HepG2 (cell line): Measurements from ENCODE around the gene ZNF512B. TPM values are rescaled to one million over a fixed set of nuclear protein-coding genes. Genes with fewer than 3 reads are reported as not detected.

Experiments used
- FOXC1 ChIP-seq: sonication (generic); formaldehyde crosslinking; IDR thresholded peaks from 2 replicates; pipeline ENCODE4 v1.8.0; 2022; ENCODE audit warnings: mild to moderate bottlenecking, missing genetic modification reagents, borderline replicate concordance
- FOXK2 ChIP-seq: fragments of 450-650 bp; IDR thresholded peaks from 2 replicates; pipeline ENCODE4 v1.6.1; 2016
- HNF4A ChIP-seq: sonication (generic); formaldehyde crosslinking; IDR thresholded peaks from 2 replicates; pipeline ENCODE4 v1.4.0; 2020; ENCODE audit warnings: missing genetic modification reagents
- IRF9 ChIP-seq: sonication (generic); formaldehyde crosslinking; IDR thresholded peaks from 2 replicates; pipeline ENCODE4 v1.8.0; 2022; ENCODE audit warnings: missing genetic modification reagents, mild to moderate bottlenecking, borderline replicate concordance
- JUNB ChIP-seq: sonication (generic); formaldehyde crosslinking; IDR thresholded peaks from 2 replicates; pipeline ENCODE4 v1.8.0; 2022; ENCODE audit warnings: missing genetic modification reagents, mild to moderate bottlenecking, borderline replicate concordance
- NFE2L1 ChIP-seq: sonication (generic); formaldehyde crosslinking; IDR thresholded peaks from 2 replicates; pipeline ENCODE4 v1.4.0; 2020; ENCODE audit warnings: missing genetic modification reagents, mild to moderate bottlenecking, borderline replicate concordance
- NFYB ChIP-seq: sonication (generic); formaldehyde crosslinking; IDR thresholded peaks from 2 replicates; pipeline ENCODE4 v1.4.0; 2020; ENCODE audit warnings: missing genetic modification reagents
- RXRB ChIP-seq: IDR thresholded peaks from 2 replicates; pipeline ENCODE4 v1.6.1; 2016; ENCODE audit warnings: borderline replicate concordance, missing genetic modification reagents, missing compliant biosample characterization
- SPEN ChIP-seq: sonication (generic); formaldehyde crosslinking; IDR thresholded peaks from 2 replicates; pipeline ENCODE4 v1.5.1; 2020; ENCODE audit warnings: low read depth, mild to moderate bottlenecking, missing genetic modification reagents
- THRA ChIP-seq: sonication (generic); formaldehyde crosslinking; IDR thresholded peaks from 2 replicates; pipeline ENCODE4 v1.4.0; 2020; ENCODE audit warnings: missing genetic modification reagents, borderline replicate concordance
- ZBTB1 ChIP-seq: sonication (generic); formaldehyde crosslinking; IDR thresholded peaks from 2 replicates; pipeline ENCODE4 v1.4.0; 2020; ENCODE audit warnings: missing genetic modification reagents, borderline replicate concordance
- ZC3H13 ChIP-seq: sonication (generic); formaldehyde crosslinking; IDR thresholded peaks from 2 replicates; pipeline ENCODE4 v1.8.1; 2023; ENCODE audit warnings: mild to moderate bottlenecking, missing genetic modification reagents, moderate library complexity
- ZNF18 ChIP-seq: sonication (generic); formaldehyde crosslinking; IDR thresholded peaks from 2 replicates; pipeline ENCODE4 v1.8.0; 2022; ENCODE audit warnings: mild to moderate bottlenecking, missing genetic modification reagents; ENCODE audit not compliant: insufficient replicate concordance
- ZNF180 ChIP-seq: sonication (generic); formaldehyde crosslinking; IDR thresholded peaks from 2 replicates; pipeline ENCODE4 v1.4.0; 2020; ENCODE audit warnings: low read depth, missing genetic modification reagents, borderline replicate concordance
- ZNF619 ChIP-seq: sonication (generic); formaldehyde crosslinking; IDR thresholded peaks from 2 replicates; pipeline ENCODE4 v1.4.0; 2020; ENCODE audit warnings: mild to moderate bottlenecking, missing genetic modification reagents
- ZNF674 ChIP-seq: sonication (generic); formaldehyde crosslinking; IDR thresholded peaks from 2 replicates; pipeline ENCODE4 v1.5.0; 2020; ENCODE audit warnings: low read depth, mild to moderate bottlenecking, missing genetic modification reagents
- ZNF747 ChIP-seq: sonication (generic); formaldehyde crosslinking; IDR thresholded peaks from 2 replicates; pipeline ENCODE4 v1.8.1; 2023; ENCODE audit warnings: missing genetic modification reagents, mild to moderate bottlenecking, borderline replicate concordance
- ZNF780A ChIP-seq: sonication (generic); formaldehyde crosslinking; IDR thresholded peaks from 2 replicates; pipeline ENCODE4 v1.8.0; 2022; ENCODE audit warnings: mild to moderate bottlenecking, missing genetic modification reagents, moderate library complexity
- polyA plus RNA-seq, 8 experiments: library from polyadenylated mRNA; depleted of rRNA in 3 of 8; stranded (reverse) in 7 of 8; unstranded in 1 of 8; fragments of >200 nt; fragmentation: Illumina TruSeq in 4 of 8; extraction: Trizol in 4 of 8; gene quantifications; 2 replicates each; pipeline versions ENCODE4 v1.2.1 to v1.2.3, GENCODE V29; 2011 to 2016; ENCODE audit warnings: low read depth in 4 of 8, missing spikeins in 1 of 8, mixed read lengths in 1 of 8; ENCODE audit not compliant: insufficient read depth in 1 of 8
- total RNA-seq, 5 experiments: library from RNA; depleted of rRNA; stranded (reverse); fragments of >200 nt; fragmentation: Illumina TruSeq; extraction: Trizol; gene quantifications; 2 replicates each; pipeline ENCODE4 v1.2.3, GENCODE V29; 2016; ENCODE audit warnings: low read depth in 1 of 5
- TF ChIP-seq, protein P1 (sequence below): sonication (generic); formaldehyde crosslinking; conservative IDR thresholded peaks from 2 replicates; pipeline ENCODE4 v1.8.0; 2022; ENCODE audit warnings: mild to moderate bottlenecking, moderate library complexity, missing genetic modification reagents

Gene ZNF512B
- total and polyA plus RNA-seq, 2 of the 13 experiments (the other 11 are each of a cell fraction or from before 2014, with no cell fraction given), result 11.5 to 30.6 TPM

DNA sequence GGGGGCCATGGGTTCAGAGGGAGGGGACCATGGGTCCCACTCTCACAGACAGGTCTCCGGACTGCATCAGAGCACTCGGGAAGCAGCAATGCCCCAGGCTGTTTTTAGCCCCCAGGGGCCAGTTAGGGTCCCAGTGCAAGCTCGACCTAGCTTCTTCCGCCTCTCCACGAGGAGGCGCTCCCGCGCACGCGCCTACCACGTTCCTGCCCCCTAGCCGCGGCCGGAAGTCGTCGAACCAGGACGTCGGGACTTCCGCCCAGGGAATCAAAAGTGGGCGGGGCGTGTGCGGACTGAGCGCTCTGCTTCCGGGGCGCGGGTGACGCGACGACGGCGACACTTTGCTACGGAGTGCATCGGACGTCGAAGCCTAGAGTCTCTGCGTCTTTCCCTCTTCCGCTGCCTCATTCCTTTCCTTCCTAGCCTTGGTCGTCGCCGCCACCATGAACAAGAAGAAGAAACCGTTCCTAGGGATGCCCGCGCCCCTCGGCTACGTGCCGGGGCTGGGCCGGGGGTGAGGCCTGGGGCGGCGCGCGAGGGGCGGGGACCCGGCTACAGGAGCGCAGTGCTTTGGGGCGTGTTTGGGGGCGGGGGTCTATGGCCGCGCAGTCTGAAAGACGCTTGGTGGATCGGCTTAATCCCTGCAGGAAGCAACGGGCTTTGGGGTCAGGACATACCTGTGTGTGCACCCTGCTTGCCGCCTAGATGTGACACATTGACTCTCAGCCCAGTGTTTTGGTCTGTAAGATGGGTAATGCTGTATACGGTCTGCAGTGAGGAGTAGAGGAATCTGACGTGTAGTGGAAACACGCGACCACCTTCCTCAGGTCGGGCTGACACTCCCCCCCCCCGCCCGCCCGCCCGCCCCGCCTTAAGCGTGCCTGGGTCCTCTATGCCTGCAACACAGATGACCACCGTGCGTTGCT is 11.3 kb upstream of the ZNF512B start, which contains the start of gene PRPF6 (continued):
- TF ChIP-seq HNF4A (CRISPR knock-in tag) (peak; percentile 56), ZNF747 (CRISPR knock-in tag) (peak; percentile 92), NFE2L1 (CRISPR knock-in tag) (peak; percentile 83; the same call in 1 of the 2 replicates), NFYB (CRISPR knock-in tag) (peak; percentile 59; the same call in 1 of the 2 replicates), ZNF18 (CRISPR knock-in tag) (no peak), ZBTB1 (CRISPR knock-in tag) (no peak; the same call in 1 of the 2 replicates), RXRB (CRISPR knock-in tag) (peak; percentile 92), THRA (peak; percentile 86), FOXC1 (peak; percentile 93; the same call in 1 of the 2 replicates), ZNF780A (peak; percentile 75; the same call in 1 of the 2 replicates), JUNB (CRISPR knock-in tag) (0 out of 2 replicates have a peak, but pooled peaks have one; percentile 31), SPEN (CRISPR knock-in tag) (peak; percentile 99), ZC3H13 (CRISPR knock-in tag) (peak; percentile 98), IRF9 (CRISPR knock-in tag) (peak; percentile 86), ZNF180 (CRISPR knock-in tag) (peak; percentile 73; the same call in 1 of the 2 replicates), ZNF619 (CRISPR knock-in tag) (peak; percentile 96), FOXK2 (0 out of 2 replicates have a peak, but pooled peaks have one; percentile 54), ZNF674 (CRISPR knock-in tag) (peak; percentile 85; the same call in 1 of the 2 replicates)
- TF ChIP-seq, protein P1, sequence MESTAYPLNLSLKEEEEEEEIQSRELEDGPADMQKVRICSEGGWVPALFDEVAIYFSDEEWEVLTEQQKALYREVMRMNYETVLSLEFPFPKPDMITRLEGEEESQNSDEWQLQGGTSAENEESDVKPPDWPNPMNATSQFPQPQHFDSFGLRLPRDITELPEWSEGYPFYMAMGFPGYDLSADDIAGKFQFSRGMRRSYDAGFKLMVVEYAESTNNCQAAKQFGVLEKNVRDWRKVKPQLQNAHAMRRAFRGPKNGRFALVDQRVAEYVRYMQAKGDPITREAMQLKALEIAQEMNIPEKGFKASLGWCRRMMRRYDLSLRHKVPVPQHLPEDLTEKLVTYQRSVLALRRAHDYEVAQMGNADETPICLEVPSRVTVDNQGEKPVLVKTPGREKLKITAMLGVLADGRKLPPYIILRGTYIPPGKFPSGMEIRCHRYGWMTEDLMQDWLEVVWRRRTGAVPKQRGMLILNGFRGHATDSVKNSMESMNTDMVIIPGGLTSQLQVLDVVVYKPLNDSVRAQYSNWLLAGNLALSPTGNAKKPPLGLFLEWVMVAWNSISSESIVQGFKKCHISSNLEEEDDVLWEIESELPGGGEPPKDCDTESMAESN (CRISPR knock-in tag), result peak; percentile 98
